IMR-90 (cell line): ENCODE measurements around the gene GRID2IP.

Source experiments
- MAZ ChIP-seq: IDR thresholded peaks from 2 replicates; pipeline ENCODE4 v1.6.1; 2012; ENCODE audit warnings: low read depth, mild to moderate bottlenecking, low read length, improper control_type of control experiment, moderate library complexity, borderline replicate concordance
- TF ChIP-seq, protein P1 (sequence below): fragments of 150-350 bp; IDR thresholded peaks from 2 replicates; pipeline ENCODE4 v1.6.1; 2016; ENCODE audit warnings: low read depth, mild to moderate bottlenecking, low read length, moderate library complexity, borderline replicate concordance

GRCh38 chr7:6501586-6502564, 49.4 kb downstream of the GRID2IP start:
- TF ChIP-seq MAZ, result no peak
- TF ChIP-seq, protein P1, sequence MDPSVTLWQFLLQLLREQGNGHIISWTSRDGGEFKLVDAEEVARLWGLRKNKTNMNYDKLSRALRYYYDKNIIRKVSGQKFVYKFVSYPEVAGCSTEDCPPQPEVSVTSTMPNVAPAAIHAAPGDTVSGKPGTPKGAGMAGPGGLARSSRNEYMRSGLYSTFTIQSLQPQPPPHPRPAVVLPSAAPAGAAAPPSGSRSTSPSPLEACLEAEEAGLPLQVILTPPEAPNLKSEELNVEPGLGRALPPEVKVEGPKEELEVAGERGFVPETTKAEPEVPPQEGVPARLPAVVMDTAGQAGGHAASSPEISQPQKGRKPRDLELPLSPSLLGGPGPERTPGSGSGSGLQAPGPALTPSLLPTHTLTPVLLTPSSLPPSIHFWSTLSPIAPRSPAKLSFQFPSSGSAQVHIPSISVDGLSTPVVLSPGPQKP, result no peak
